GM12878 (cell line): ENCODE data around the gene HEXB. TPM values are rescaled to one million over a fixed set of nuclear protein-coding genes. Genes with fewer than 3 reads are reported as not detected.

Experiments
- ATAC-seq: fragments of 200-7000 bp; cut with Tn5 transposase; 3 replicates; pipeline ENCODE4 v1.9.1; 2020; ENCODE audit warnings: mild to moderate bottlenecking, moderate library complexity
- BruUV-seq: library from RNA; stranded (reverse); fragments of 400-500 nt; replicated peaks from 2 replicates; lab custom pipeline; 2021; lab: Mats Ljungman, UMichigan
- CTCF ChIA-PET: fragments of 300-600 bp; sonication (Branson Sonifier 250); formaldehyde crosslinking; extraction: SDS; loops from one replicate; lab custom pipeline; 2021; ENCODE audit warnings: inconsistent platforms; lab: Yijun Ruan, JAX
- POLR2A ChIA-PET: fragments of 350-600 bp; formaldehyde crosslinking; extraction: SDS; loops from one replicate; lab custom pipeline; 2021; ENCODE audit warnings: inconsistent platforms; lab: Charles Lee
- RAD21 ChIA-PET: fragments of 300-600 bp; sonication (Branson Sonifier 250); formaldehyde crosslinking; loops from one replicate; lab custom pipeline; 2023; ENCODE audit warnings: antibody characterized with exemption; ENCODE audit not compliant: unreplicated experiment; lab: Charles Lee
- SMC1A ChIA-PET: fragments of 300-600 bp; sonication (Branson Sonifier 250); formaldehyde crosslinking; loops from one replicate; lab custom pipeline; 2023; ENCODE audit not compliant: unreplicated experiment, uncharacterized antibody; lab: Charles Lee
- DNase-seq: peaks from one replicate; pipeline ENCODE4 v3.0.0-alpha.2; 2011; ENCODE audit warnings: low read depth, low spot score
- FAIRE-seq: peaks from 3 replicates; lab custom pipeline; 2011; peaks lifted over from hg19 to GRCh38; lab: Jason Lieb, UNC
- H2AFZ ChIP-seq: 2 replicates; pipeline ENCODE4 v1.6.0; 2011; ENCODE audit warnings: low read depth, low read length, control low read depth; ENCODE audit not compliant: control insufficient read depth
- H3K27ac ChIP-seq: 2 replicates; pipeline ENCODE4 v1.5.1; 2011; ENCODE audit warnings: control low read depth; ENCODE audit not compliant: control insufficient read depth, insufficient read depth
- H3K27me3 ChIP-seq, 2 experiments: replicated peaks in 1 of 2; 2 replicates each; pipeline versions ENCODE4 v1.6.0 to v1.6.1; 2011; ENCODE audit warnings: low read length in 1 of 2; ENCODE audit not compliant: control insufficient read depth in 2 of 2, insufficient read depth in 2 of 2
- H3K36me3 ChIP-seq, 2 experiments: 2 replicates each; pipeline ENCODE4 v1.5.1; 2011; ENCODE audit warnings: low read length in 1 of 2; ENCODE audit not compliant: control insufficient read depth in 2 of 2, insufficient read depth in 2 of 2
- H3K4me1 ChIP-seq: 2 replicates; pipeline ENCODE4 v1.6.1; 2011; ENCODE audit warnings: mild to moderate bottlenecking, low read length, moderate library complexity, mixed read lengths; ENCODE audit not compliant: control insufficient read depth, insufficient read depth
- H3K4me2 ChIP-seq: 2 replicates; pipeline ENCODE4 v1.6.0; 2011; ENCODE audit warnings: control low read depth; ENCODE audit not compliant: control insufficient read depth, insufficient read depth
- H3K4me3 ChIP-seq: fragments of 200-600 bp; sonication (generic); 2 replicates; pipeline ENCODE4 v1.5.1; 2016
- H3K79me2 ChIP-seq: 2 replicates; pipeline ENCODE4 v1.6.0; 2011; ENCODE audit warnings: low read length; ENCODE audit not compliant: control insufficient read depth, insufficient read depth
- H3K9ac ChIP-seq: 2 replicates; pipeline ENCODE4 v1.8.0; 2011; ENCODE audit warnings: low read length, control low read depth, mixed read lengths; ENCODE audit not compliant: control insufficient read depth, insufficient read depth
- H3K9me3 ChIP-seq: replicated peaks from 3 replicates; pipeline ENCODE4 v1.5.1; 2011; ENCODE audit warnings: mild to moderate bottlenecking, low read length; ENCODE audit not compliant: control insufficient read depth, insufficient read depth
- H4K20me1 ChIP-seq: 2 replicates; pipeline ENCODE4 v1.6.0; 2011; ENCODE audit not compliant: control insufficient read depth, insufficient read depth
- EP300 ChIP-seq, 2 experiments: fragments of 150-350 bp in 1 of 2; IDR thresholded peaks; 2 replicates each; pipeline ENCODE4 v1.6.1; 2011 to 2012; ENCODE audit warnings: low read depth in 2 of 2, low read length in 2 of 2, borderline replicate concordance in 1 of 2, improper control_type of control experiment in 1 of 2, inconsistent platforms in 1 of 2; ENCODE audit not compliant: control insufficient read depth in 1 of 2
- ETV6 ChIP-seq, 2 experiments: fragments of 450-650 bp in 1 of 2; IDR thresholded peaks in 1 of 2; conservative IDR thresholded peaks in 1 of 2; 2 replicates each; pipeline ENCODE4 v1.6.1; 2014; ENCODE audit warnings: antibody characterized with exemption in 1 of 2, borderline replicate concordance in 1 of 2, low read depth in 1 of 2, mild to moderate bottlenecking in 1 of 2, moderate library complexity in 1 of 2
- EZH2 ChIP-seq: IDR thresholded peaks from 2 replicates; pipeline ENCODE4 v1.6.1; 2012; ENCODE audit warnings: low read depth, mild to moderate bottlenecking, control low read depth, inconsistent platforms, low read length, borderline replicate concordance; ENCODE audit not compliant: control insufficient read depth
- GABPA ChIP-seq: IDR thresholded peaks from 2 replicates; pipeline ENCODE4 v1.6.1; 2014; ENCODE audit warnings: antibody characterized with exemption, low read depth, mild to moderate bottlenecking, inconsistent platforms
- HDGF ChIP-seq: fragments of 450-650 bp; IDR thresholded peaks from 2 replicates; pipeline ENCODE4 v1.6.1; 2016; ENCODE audit warnings: antibody characterized with exemption
- IKZF1 ChIP-seq: fragments of 450-650 bp; conservative IDR thresholded peaks from 2 replicates; pipeline ENCODE4 v1.6.1; 2017; ENCODE audit warnings: antibody characterized with exemption, mild to moderate bottlenecking
- IRF4 ChIP-seq: IDR thresholded peaks from 2 replicates; pipeline ENCODE4 v1.6.1; 2011; ENCODE audit warnings: low read depth, low read length
- KDM1A ChIP-seq: fragments of 200-600 bp; sonication (generic); IDR thresholded peaks from 2 replicates; pipeline ENCODE4 v1.6.1; 2016; ENCODE audit warnings: borderline replicate concordance
- LARP7 ChIP-seq: fragments of 450-650 bp; IDR thresholded peaks from 2 replicates; pipeline ENCODE4 v1.6.1; 2017; ENCODE audit warnings: mild to moderate bottlenecking
- MTA3 ChIP-seq: IDR thresholded peaks from 2 replicates; pipeline ENCODE4 v1.6.1; 2012; ENCODE audit warnings: low read length, inconsistent platforms, borderline replicate concordance
- NR2C1 ChIP-seq: fragments of 450-650 bp; IDR thresholded peaks from 2 replicates; pipeline ENCODE4 v1.6.1; 2017; ENCODE audit warnings: antibody characterized with exemption, mild to moderate bottlenecking, moderate library complexity
- NR2F1 ChIP-seq: fragments of 450-650 bp; conservative IDR thresholded peaks from 2 replicates; pipeline ENCODE4 v1.6.1; 2017; ENCODE audit warnings: mild to moderate bottlenecking
- PKNOX1 ChIP-seq: fragments of 450-650 bp; IDR thresholded peaks from 2 replicates; pipeline ENCODE4 v1.6.1; 2016; ENCODE audit warnings: mild to moderate bottlenecking
- SMAD5 ChIP-seq: IDR thresholded peaks from 2 replicates; pipeline ENCODE4 v1.6.1; 2016; ENCODE audit warnings: antibody characterized with exemption, low read depth
- STAT1 ChIP-seq: fragments of 450-650 bp; conservative IDR thresholded peaks from 2 replicates; pipeline ENCODE4 v1.6.1; 2014; ENCODE audit warnings: antibody characterized with exemption, mild to moderate bottlenecking
- SUZ12 ChIP-seq: fragments of 200-600 bp; sonication (generic); IDR thresholded peaks from one replicate; pipeline ENCODE4 v1.6.1; 2018; ENCODE audit warnings: antibody characterized with exemption, mild to moderate bottlenecking; ENCODE audit not compliant: unreplicated experiment
- TAF1 ChIP-seq: IDR thresholded peaks from 2 replicates; pipeline ENCODE4 v1.6.1; 2011; ENCODE audit warnings: mild to moderate bottlenecking, low read depth, low read length, borderline replicate concordance
- ZNF274 ChIP-seq: IDR thresholded peaks from one replicate; pipeline ENCODE4 v1.8.0; 2011; ENCODE audit not compliant: insufficient read length, insufficient read depth
- ZSCAN29 ChIP-seq: fragments of 450-650 bp; IDR thresholded peaks from 2 replicates; pipeline ENCODE4 v1.6.1; 2017; ENCODE audit warnings: mild to moderate bottlenecking, moderate library complexity
- ZZZ3 ChIP-seq: IDR thresholded peaks from 2 replicates; pipeline ENCODE4 v1.6.1; 2011; ENCODE audit warnings: low read depth; ENCODE audit not compliant: control insufficient read depth, insufficient read length
- WGBS: methylation state at CpG from one replicate; pipeline ENCODE4 v1.1.6; 2016; ENCODE audit warnings: low lambda C conversion rate; ENCODE audit not compliant: insufficient replicate concordance, insufficient coverage; ENCODE audit errors: missing lambda C conversion rate; 5-methylcytosine and 5-hydroxymethylcytosine counted together
- in situ Hi-C: fragments of 300-500 bp; cut with MboI; formaldehyde crosslinking; loops from 9 replicates; pipeline ENCODE4 v1.14.3; 2018; ENCODE audit warnings: mixed read lengths
- intact Hi-C: fragments of 100-400 bp; cut with micrococcal nuclease; formaldehyde crosslinking; loops from one replicate; pipeline ENCODE4 v1.14.2; 2022; ENCODE audit not compliant: unreplicated experiment
- polyA plus RNA-seq, 11 experiments: library from polyadenylated mRNA; depleted of rRNA in 4 of 11; unstranded in 6 of 11; stranded (reverse) in 5 of 11; fragments of >200 nt; fragmentation: Nextera tagmentation in 4 of 11; fragmentation: Illumina TruSeq in 1 of 11; extraction: Ambion mirVana in 4 of 11; extraction: Trizol in 1 of 11; gene quantifications; 1 replicate in 1 of 11; 2 replicates in 10 of 11; pipeline versions ENCODE4 v1.2.1 to v1.2.3, GENCODE V29; 2011 to 2016; ENCODE audit warnings: inconsistent platforms in 2 of 11, missing spikeins in 2 of 11, low read depth in 1 of 11
- total RNA-seq, 4 experiments: library from RNA; depleted of rRNA in 3 of 4; stranded (reverse); fragments of >200 nt in 3 of 4; fragmentation: Illumina TruSeq in 1 of 4; extraction: Trizol in 1 of 4; gene quantifications; 2 replicates each; pipeline versions ENCODE4 v1.2.1 to v1.2.3, GENCODE V29; 2013 to 2021

HEXB gene
- total and polyA plus RNA-seq, 10 of the 15 experiments (the other 5 are each of a cell fraction or from before 2014, with no cell fraction given) = 13.5 to 76.0 (median 42.6) TPM

- TF ChIP-seq GABPA (peak; percentile 100), NR2C1 (peak; percentile 74), ZNF274 (no peak), EZH2 (no peak), NR2F1 (peak; percentile 49; the same call in 1 of the 2 replicates), IRF4 (peak; percentile 70; the same call in 1 of the 2 replicates), MTA3 (no peak; the same call in 1 of the 2 replicates), HDGF (no peak), LARP7 (peak; percentile 65)
Measured at GRCh38 chr5:74766849-74767578, 82.0 kb downstream of the HEXB start, which contains the start of the genes GFM2 and NSA2 (continued).

- POLR2A ChIA-PET = interaction anchor here (0.9 kb wide), 1 partner anchor 82 kb away, joined by 3 read pairs; the partner anchor contains the start of gene HEXB
- SMC1A ChIA-PET = interaction anchor here (1.6 kb wide), 1 partner anchor 9 kb away, joined by 5 read pairs; no protein-coding TSS in a partner anchor
- no peak for FAIRE-seq
- CTCF ChIA-PET = interaction anchor here (1.0 kb wide), 1 partner anchor 8 kb away, joined by 3 read pairs; no protein-coding TSS in a partner anchor
- H3K27ac ChIP-seq = peak overlapping the region; percentile 81
- H3K4me1 ChIP-seq = peaks cover 9% of the 10 kb centered on the region
- H3K79me2 ChIP-seq = peaks cover 38% of the 10 kb centered on the region
- H3K9ac ChIP-seq = peak overlapping the region; percentile 86
- 0% methylated on average over 9 of the region's 9 CpGs for WGBS
- RAD21 ChIA-PET = no interaction called here
- H3K4me3 ChIP-seq = peak overlapping the region; percentile 94
- ATAC-seq = peak; percentile 17
- H3K36me3 ChIP-seq = peaks cover 0 to 12% of the 10 kb centered on the region in 2 experiments; a peak in 3 of 4 replicates
- intact Hi-C loops = loop anchor here (5.0 kb wide), 3 partner anchors 150 to 1490 kb away; no protein-coding TSS in a partner anchor
- H2AFZ ChIP-seq = peak overlapping the region; percentile 86
- TSS peak; percentile 77 for BruUV-seq
- H4K20me1 ChIP-seq = no peaks in the 10 kb centered on the region
- no peaks in the 10 kb centered on the region for H3K27me3 ChIP-seq
- H3K9me3 ChIP-seq = no peaks in the 10 kb centered on the region
- no peak for DNase-seq
- peak overlapping the region; percentile 75 for H3K4me2 ChIP-seq
- in situ Hi-C loops = no loop called here
- TF ChIP-seq KDM1A = no peak
- TF ChIP-seq PKNOX1 = no peak
- no peak for TF ChIP-seq SMAD5
- no peak for TF ChIP-seq IKZF1
- no peak for TF ChIP-seq STAT1
- no peak for TF ChIP-seq ETV6 (conservative IDR thresholded peaks at IDR 0.05 in 1 of 2, IDR thresholded peaks at IDR 0.05 in 1 of 2; ENCODE audit: borderline replicate concordance in 1 of 2, low read depth in 1 of 2)
- TF ChIP-seq EP300 (IDR thresholded peaks at IDR 0.05; ENCODE audit: borderline replicate concordance in 1 of 2, control insufficient read depth in 1 of 2, low read depth in 2 of 2, low read length in 2 of 2) = no peak
- TF ChIP-seq TAF1 = no peak
- no peak for TF ChIP-seq SUZ12
- TF ChIP-seq ZZZ3 = no peak
- TF ChIP-seq ZSCAN29 = no peak
Measured at GRCh38 chr5:74767579-74767913, 82.5 kb downstream of the HEXB start.
